Activated naive CD4-positive, alpha-beta T cell treated with anti-CD3 and anti-CD28 coated beads, Interleukin-2, amount 50 U/mL, for 24 hours (primary cell): Measurements from ENCODE around the gene USP31.

Experiments
- H3K27ac Mint-ChIP-seq: one replicate; pipeline ENCODE4 v1.8.0; 2021; ENCODE audit warnings: mild to moderate bottlenecking, mixed read lengths
- H3K27me3 Mint-ChIP-seq: one replicate; pipeline ENCODE4 v1.8.0; 2021; ENCODE audit warnings: mixed read lengths
- H3K36me3 Mint-ChIP-seq: one replicate; pipeline ENCODE4 v1.8.0; 2021; ENCODE audit warnings: mixed read lengths
- H3K4me1 Mint-ChIP-seq: one replicate; pipeline ENCODE4 v1.8.0; 2021; ENCODE audit warnings: mixed read lengths
- H3K4me3 Mint-ChIP-seq: one replicate; pipeline ENCODE4 v1.8.0; 2021; ENCODE audit warnings: mild to moderate bottlenecking, mixed read lengths
- H3K9me3 Mint-ChIP-seq: one replicate; pipeline ENCODE4 v1.8.0; 2021; ENCODE audit warnings: mixed read lengths

USP31 gene

DNA sequence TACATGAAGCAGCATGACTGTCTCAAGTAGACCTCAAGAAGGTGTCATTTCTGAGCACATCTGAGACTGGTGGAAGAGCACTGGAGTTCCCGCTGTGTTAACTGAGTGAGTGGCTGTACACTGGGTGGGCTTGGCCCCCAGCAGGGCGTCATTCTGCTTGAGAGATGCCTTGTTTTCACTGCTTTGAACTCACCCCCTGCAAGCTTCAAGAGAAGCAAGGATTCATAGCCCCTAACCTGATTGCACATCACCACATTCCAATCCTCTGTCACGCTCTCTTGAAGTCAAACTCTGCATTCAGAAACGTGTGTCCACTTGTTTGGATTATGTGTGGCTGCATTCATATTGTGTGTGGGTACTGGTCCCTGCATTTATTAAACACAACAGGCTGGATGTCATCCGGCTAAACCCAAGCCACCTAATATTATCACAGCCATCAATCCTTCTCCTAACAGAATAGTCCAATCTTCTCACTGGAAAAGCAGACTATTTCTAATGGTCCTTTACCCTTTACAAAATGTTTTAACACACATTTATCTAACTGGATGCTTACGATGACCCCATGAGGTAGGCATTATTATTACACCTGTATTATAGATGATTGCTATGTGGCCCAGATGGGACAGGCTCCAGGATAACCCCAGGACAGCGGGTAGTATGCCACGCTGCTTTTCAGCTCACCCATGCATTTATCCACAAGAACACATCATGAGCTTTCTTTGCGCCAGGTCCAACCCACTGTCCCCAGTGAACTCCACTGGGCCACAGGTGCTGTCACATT, 76.3 kb downstream of the USP31 start:
- no peaks in the 10 kb centered on the region for H3K4me1 Mint-ChIP-seq
- no peak overlapping the region for H3K27ac Mint-ChIP-seq
- H3K4me3 Mint-ChIP-seq = no peak overlapping the region
- peaks cover 16% of the 10 kb centered on the region for H3K36me3 Mint-ChIP-seq
- H3K27me3 Mint-ChIP-seq = no peaks in the 10 kb centered on the region
- no peaks in the 10 kb centered on the region for H3K9me3 Mint-ChIP-seq

DNA sequence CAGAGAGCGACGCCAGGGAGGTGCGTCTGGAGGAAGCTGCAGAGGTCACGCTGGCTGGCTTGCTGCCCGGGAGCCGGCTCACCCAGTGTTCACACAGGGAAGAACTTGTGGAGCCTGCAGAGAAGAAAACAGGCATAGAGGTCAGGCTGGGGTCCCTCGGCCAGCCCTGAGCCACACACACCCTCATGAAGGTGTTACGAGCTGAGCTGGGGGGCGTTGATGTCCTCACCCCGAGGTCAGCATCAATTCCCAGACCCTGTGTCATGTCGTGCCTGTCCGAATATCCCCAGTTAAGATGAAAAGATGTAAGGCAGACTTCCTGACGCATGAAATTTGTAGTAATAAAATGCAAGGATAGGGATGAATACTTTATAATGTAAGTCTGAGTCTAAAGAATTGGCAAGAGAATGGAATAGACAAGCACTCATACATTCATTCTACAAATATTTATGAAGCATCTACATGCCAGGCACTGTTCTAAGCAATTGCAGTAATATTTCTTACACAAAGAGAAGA, 77.1 kb downstream of the USP31 start:
- no peak overlapping the region for H3K4me3 Mint-ChIP-seq
- H3K27me3 Mint-ChIP-seq = no peaks in the 10 kb centered on the region
- no peaks in the 10 kb centered on the region for H3K9me3 Mint-ChIP-seq
- H3K4me1 Mint-ChIP-seq = no peaks in the 10 kb centered on the region
- no peak overlapping the region for H3K27ac Mint-ChIP-seq
- peaks cover 15% of the 10 kb centered on the region for H3K36me3 Mint-ChIP-seq

DNA sequence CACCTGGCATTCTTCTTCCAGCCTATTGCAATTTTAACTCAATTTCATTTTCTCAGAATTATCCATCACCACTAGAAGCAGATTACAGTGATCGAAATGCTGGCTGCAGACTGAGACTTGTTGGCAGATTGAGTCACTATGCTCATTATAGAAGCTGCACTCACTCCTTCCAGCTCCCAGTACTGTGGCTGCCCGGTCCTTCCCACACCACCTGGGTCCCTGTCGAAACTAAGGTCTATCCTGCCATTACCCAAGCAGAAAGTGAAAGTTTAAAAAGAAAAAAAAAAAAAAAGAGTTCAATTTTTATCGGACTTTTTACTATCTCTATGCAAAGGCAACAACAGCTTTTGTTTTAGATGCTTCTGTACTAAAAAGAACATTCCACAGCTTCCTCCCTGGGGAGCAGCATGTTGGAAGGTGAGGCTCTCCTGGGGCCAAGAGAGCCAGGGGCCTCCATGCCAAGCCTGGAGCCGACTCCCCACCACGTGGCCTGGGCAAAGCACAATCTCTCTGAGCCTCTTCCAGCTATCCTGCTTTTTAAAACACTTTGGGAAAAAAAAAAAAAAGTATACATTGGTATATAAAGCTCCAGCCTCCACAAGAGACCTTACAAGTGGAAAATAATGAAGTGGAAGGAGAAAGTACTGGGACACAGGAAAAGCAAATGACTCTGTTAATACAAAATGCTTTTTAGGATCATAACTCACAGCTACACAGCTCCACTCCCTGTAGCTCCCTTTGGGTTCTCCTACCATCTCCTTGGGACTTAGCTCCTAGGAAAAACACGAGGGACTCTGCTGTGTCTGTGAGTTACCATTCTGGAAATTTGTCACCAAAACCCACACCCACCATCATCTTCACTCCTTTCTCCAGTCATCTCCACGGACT, 77.8 kb downstream of the USP31 start:
- Mint-ChIP-seq H3K4me3 (no peak overlapping the region), H3K4me1 (no peaks in the 10 kb centered on the region), H3K27ac (no peak overlapping the region), H3K36me3 (peaks cover 15% of the 10 kb centered on the region), H3K27me3 (no peaks in the 10 kb centered on the region), H3K9me3 (no peaks in the 10 kb centered on the region)

DNA sequence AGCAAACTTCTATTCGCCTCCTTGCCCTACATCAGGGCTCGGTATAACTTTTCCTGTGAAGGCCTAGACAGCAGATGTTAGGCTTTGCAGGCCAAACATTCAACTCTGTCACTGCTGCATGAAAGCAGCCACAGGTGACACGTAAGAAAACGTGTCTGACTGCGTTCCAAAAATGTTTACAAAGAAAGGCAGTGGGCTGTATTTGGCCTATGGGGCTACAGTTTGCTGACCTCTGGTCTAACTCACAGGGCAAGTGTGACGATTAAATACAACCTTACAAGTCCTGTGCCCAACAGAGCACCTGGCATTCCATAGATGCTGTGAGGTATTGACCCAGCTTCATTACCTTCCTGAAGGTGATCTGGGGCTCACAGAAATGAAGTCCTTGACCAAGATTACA, 79.4 kb downstream of the USP31 start:
- H3K36me3 Mint-ChIP-seq = peaks cover 14% of the 10 kb centered on the region
- no peak overlapping the region for H3K27ac Mint-ChIP-seq
- H3K4me1 Mint-ChIP-seq = no peaks in the 10 kb centered on the region
- no peak overlapping the region for H3K4me3 Mint-ChIP-seq
- H3K9me3 Mint-ChIP-seq = no peaks in the 10 kb centered on the region
- no peaks in the 10 kb centered on the region for H3K27me3 Mint-ChIP-seq

DNA sequence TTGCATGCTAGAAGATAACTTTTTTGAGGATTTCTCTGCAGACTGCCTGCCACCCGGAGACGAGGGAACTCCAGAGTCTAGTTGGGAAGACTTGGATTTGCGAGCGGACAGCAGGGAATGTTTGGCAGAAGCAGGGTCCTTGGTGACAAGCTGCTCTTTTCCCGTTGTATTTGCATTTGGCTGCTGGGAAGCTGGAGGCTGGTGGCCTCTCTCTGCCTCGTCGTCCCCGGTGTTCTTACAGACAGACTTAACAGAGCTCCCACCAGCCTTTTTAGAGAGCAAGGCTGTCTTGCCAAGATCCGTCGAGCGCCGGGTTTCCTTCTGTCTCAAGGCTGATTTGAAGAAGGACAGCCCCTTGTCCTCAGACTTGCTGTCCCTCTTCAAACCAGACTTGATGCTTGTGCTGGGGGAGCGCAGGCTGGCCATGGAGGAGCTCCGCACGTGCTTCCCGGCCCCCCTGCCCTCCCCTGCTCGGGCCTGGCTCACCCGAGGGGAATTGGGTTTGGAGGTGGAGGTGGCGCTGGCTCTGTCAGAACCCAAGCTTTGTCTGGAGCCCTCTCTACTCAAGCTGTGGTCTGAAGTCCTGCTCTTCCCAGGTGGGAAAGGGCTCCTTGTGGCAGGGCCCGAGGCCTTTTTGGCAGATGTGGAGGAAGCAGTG, 81.0 kb downstream of the USP31 start:
- Mint-ChIP-seq H3K36me3 (peaks cover 11% of the 10 kb centered on the region), H3K27me3 (no peaks in the 10 kb centered on the region)

DNA sequence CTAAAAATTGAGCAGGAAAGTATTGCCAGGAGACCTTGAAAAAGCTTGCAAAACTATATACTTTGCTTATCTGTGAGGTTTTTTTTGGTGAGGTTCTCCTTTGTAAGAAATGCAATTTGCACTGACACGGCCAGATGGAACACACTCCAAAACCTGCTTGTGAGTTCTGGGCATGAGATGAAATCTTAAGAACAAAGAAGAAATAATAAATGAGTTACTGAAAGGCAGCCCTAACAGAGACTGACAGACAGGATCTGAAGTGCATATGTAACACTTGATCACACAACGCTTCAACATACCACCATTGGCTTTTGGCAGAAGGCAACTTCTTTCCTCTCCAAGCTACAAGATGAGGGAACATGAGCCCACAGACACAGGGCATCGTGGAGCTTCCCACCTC, 82.6 kb downstream of the USP31 start:
- Mint-ChIP-seq H3K4me1 (no peaks in the 10 kb centered on the region), H3K4me3 (no peak overlapping the region), H3K27me3 (no peaks in the 10 kb centered on the region), H3K27ac (no peak overlapping the region), H3K36me3 (peaks cover 9% of the 10 kb centered on the region), H3K9me3 (no peaks in the 10 kb centered on the region)

More for the DNA sequence above, 81.0 kb downstream of the USP31 start:
- H3K4me3 Mint-ChIP-seq = no peak overlapping the region
- H3K27ac Mint-ChIP-seq = no peak overlapping the region
- no peaks in the 10 kb centered on the region for H3K9me3 Mint-ChIP-seq
- no peaks in the 10 kb centered on the region for H3K4me1 Mint-ChIP-seq

DNA sequence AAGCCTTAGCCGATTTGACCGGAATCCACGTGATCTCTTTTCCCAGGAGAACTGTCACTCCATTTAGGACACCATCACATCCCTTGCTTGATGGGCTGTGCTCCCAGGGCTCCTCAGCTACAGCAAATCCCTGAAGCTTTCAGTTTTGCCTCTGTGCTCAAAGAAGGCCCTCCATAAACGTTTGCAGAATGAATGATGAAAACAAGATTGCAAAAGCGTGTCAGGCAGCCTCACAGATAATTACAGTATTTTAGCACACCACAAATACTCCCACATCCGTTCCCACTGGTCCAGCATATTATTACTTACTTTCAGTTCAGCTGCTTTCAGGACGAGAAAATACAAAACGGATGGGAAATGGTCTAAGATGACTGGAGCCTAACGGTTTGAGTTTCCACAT, 84.6 kb downstream of the USP31 start:
- no peak overlapping the region for H3K4me3 Mint-ChIP-seq
- no peaks in the 10 kb centered on the region for H3K27me3 Mint-ChIP-seq
- no peaks in the 10 kb centered on the region for H3K9me3 Mint-ChIP-seq
- no peak overlapping the region for H3K27ac Mint-ChIP-seq
- peaks cover 7% of the 10 kb centered on the region for H3K36me3 Mint-ChIP-seq
- H3K4me1 Mint-ChIP-seq = peaks cover 4% of the 10 kb centered on the region

DNA sequence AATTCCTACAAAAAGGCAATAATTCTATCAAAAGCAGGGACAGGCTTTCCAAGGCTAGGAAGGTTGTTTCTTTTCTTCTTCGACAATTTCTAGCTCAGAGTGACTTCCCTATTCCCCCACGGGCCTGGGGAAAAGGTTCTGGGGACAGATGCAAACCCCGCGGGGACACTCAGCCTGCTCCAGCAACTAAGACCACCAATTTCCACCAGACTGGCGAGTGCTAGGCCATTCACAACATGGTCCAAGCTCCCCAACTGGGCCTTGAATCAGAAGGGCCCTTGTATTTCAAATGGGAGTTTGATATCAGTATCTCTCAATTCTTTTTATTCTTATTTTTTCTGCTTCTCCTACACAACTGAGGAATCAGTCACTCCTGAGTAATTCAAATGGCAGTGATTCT, 86.7 kb downstream of the USP31 start:
- Mint-ChIP-seq H3K36me3 (no peaks in the 10 kb centered on the region), H3K4me1 (peaks cover 4% of the 10 kb centered on the region), H3K27me3 (peaks cover 4% of the 10 kb centered on the region), H3K4me3 (no peak overlapping the region), H3K27ac (no peak overlapping the region), H3K9me3 (no peaks in the 10 kb centered on the region)

DNA sequence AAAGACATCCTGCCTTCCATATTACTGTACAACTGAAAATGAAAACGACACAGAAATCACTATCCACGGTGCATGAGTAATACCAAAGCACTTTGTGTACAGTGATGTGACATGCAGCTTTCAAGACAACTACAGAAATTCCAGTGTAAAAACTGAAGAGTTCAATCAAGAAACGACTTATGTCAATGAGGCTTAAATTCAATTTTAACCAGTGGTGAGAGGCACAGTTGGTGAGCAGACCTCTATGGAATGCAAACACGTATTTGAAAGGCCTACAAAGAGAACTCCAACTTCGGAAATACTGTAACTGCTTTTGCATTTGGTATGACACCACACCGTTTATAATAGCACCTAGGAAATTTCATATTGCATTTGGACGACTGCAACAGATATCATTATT, 87.6 kb downstream of the USP31 start:
- Mint-ChIP-seq H3K27ac (no peak overlapping the region), H3K27me3 (peaks cover 4% of the 10 kb centered on the region), H3K36me3 (no peaks in the 10 kb centered on the region), H3K9me3 (no peaks in the 10 kb centered on the region), H3K4me1 (peaks cover 4% of the 10 kb centered on the region), H3K4me3 (no peak overlapping the region)

DNA sequence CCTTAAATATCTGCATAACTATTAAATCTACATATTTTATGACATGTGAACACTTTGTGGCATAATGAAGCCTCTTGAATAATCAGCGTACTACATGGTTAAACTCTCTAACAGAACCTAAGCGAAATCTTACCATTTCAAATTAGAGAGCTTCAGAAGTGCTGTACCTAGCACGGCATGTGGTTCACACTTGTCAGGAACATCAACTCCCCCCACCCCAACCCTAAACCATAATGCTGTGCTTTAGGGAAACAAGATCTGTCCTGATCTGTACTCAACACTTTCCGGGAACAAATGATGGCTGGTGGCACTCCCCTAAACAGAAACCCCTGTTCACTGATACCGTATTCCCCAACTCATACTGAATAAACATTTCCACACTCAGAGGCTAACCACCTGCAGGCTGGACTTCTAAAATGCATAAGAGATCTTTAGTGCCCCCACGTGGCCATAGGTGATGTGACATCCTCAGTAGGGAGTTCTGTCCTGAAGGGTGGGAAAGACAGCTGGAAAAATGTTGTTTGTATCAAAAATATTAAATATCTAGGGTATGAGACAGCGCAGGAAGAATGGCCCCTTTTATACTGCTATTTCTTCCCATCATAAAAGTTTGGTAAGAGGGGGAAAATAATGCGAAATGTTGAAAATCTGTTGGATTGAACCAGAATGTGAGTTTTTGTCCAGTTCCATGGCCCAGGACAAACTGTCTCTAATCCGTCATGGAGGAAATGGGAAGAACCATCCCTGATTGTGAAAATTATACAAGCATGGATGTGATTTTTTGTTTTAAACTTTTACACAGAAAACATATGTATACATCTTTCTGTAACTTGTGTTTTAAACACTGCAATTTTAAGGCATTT, 88.6 kb downstream of the USP31 start:
- H3K27ac Mint-ChIP-seq = no peak overlapping the region
- H3K4me3 Mint-ChIP-seq = no peak overlapping the region
- H3K36me3 Mint-ChIP-seq = no peaks in the 10 kb centered on the region

DNA sequence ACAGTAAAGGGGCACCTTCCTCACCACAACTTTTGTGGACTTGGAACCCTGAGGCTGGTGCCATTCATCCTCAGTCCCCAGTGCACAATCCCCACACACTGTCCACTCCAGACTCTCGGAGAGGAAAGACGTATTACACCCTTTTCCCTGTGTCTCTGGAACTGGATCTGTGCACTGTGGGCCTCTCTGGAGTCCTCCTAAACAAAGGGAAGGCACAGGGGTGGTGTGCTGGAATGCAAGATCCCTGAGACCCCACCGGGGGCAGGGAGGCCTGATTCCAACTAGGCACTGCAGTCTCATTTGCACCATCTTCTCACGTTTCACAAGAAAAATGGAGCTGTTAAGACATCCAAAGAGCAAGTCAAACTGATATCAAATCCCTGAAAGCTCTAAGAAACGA, 89.8 kb downstream of the USP31 start:
- Mint-ChIP-seq H3K9me3 (no peaks in the 10 kb centered on the region), H3K4me3 (no peak overlapping the region), H3K36me3 (no peaks in the 10 kb centered on the region), H3K4me1 (peaks cover 4% of the 10 kb centered on the region), H3K27me3 (peaks cover 7% of the 10 kb centered on the region), H3K27ac (no peak overlapping the region)

More for the DNA sequence above, 88.6 kb downstream of the USP31 start:
- H3K9me3 Mint-ChIP-seq = no peaks in the 10 kb centered on the region
- peaks cover 4% of the 10 kb centered on the region for H3K4me1 Mint-ChIP-seq
- H3K27me3 Mint-ChIP-seq = peaks cover 4% of the 10 kb centered on the region

DNA sequence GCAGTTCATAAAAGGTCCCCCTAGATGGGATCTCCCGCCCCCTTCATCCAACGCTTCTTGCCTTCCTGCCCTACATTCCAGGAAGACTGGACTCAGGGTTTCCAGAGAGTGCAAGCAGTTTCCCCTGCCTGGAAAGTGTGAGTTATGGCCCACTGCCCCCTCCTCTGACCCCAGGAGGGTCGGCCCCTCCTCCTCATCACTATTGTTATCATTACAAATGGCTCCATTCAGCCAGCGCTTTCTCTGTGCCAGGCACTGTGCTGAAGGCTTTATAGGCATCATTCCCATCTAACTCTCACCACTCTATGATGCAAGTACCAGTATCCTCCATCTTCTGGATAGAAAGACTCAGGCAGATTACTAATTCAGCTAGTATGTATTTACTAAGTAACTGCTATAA, 90.7 kb downstream of the USP31 start:
- Mint-ChIP-seq H3K27me3 (peaks cover 7% of the 10 kb centered on the region), H3K9me3 (no peaks in the 10 kb centered on the region), H3K4me1 (peaks cover 4% of the 10 kb centered on the region), H3K27ac (no peak overlapping the region), H3K36me3 (no peaks in the 10 kb centered on the region), H3K4me3 (no peak overlapping the region)

DNA sequence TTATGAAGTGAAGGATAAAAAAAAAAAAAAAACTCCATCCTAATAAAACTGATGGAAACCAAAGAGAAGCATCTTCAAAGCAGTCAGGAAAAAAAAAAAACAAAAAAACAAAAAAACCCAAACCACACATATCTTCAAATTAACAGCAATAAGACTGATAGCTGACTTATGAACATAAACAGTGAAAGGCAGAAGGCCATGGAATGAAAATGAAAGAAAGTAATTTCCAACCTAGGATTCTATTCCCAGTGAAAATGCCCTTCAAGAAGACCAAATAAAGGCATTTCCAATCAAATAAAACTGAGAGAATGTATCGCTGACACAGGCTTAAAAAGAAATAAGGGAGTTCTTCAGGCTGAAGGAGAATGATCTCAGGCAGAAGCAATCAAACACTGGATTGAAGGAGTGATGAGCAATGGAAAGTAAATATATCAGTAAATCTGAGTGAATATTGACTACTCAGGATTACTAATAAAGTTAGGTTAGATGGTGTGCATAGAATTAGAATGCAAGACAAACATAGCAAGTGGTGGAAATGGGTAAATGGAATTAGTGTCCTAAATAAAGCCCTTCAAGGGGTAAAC, 92.1 kb downstream of the USP31 start:
- Mint-ChIP-seq H3K36me3 (no peaks in the 10 kb centered on the region), H3K4me3 (no peak overlapping the region), H3K27me3 (peaks cover 7% of the 10 kb centered on the region), H3K9me3 (no peaks in the 10 kb centered on the region), H3K27ac (no peak overlapping the region), H3K4me1 (peaks cover 4% of the 10 kb centered on the region)

DNA sequence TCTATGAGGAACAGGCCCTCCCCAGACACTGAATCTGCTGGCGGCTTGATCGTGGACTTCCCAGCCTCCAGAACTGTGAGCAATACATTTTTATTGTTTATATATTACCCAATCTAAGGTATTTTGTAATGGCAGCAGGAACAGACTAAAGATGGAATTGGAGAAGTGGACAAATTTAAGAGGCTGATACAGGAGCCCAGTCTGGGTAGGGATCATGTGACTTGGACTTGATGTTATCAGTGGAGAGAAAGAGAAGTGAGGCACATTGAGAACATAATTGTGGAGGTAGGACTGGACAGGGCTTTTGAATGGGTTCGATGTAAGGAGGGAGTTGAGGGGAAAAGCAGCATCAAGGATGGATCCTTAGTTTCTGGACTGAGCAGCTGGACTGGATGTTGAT, 93.8 kb downstream of the USP31 start:
- Mint-ChIP-seq H3K4me3 (no peak overlapping the region), H3K36me3 (no peaks in the 10 kb centered on the region), H3K9me3 (no peaks in the 10 kb centered on the region), H3K4me1 (peaks cover under 1% of the 10 kb centered on the region), H3K27ac (no peak overlapping the region), H3K27me3 (peaks cover 14% of the 10 kb centered on the region)
